K562 (cell line): ENCODE measurements around the gene HAUS7. TPM values are rescaled to one million over a fixed set of nuclear protein-coding genes. Genes with fewer than 3 reads are reported as not detected.
"Not testable (repeated sequence)": the region's sequence is repeated elsewhere in the genome, so short reads cannot be mapped to it uniquely, and the experiment has no call there.

Experiments used
- ATAC-seq: fragments of 200-7000 bp; cut with Tn5 transposase; 3 replicates; pipeline ENCODE4 v1.9.1; 2020; ENCODE audit warnings: moderate library complexity
- BruUV-seq: library from RNA; stranded (reverse); fragments of 400-500 nt; replicated peaks from 2 replicates; lab custom pipeline; 2021; lab: Mats Ljungman, UMichigan
- CTCF ChIA-PET: fragments of 300-600 bp; formaldehyde crosslinking; extraction: SDS; loops from one replicate; lab custom pipeline; 2021; ENCODE audit warnings: low intra/inter-chr PET ratio; lab: Yijun Ruan, JAX
- POLR2A ChIA-PET: fragments of 300-600, 350-650 bp; sonication (Branson Sonifier 250); formaldehyde crosslinking; extraction: SDS; loops from one replicate; lab custom pipeline; 2021; ENCODE audit warnings: antibody characterized with exemption, inconsistent platforms; lab: Yijun Ruan, JAX
- DNase-seq, 4 experiments: peaks; one replicate each; pipeline versions ENCODE4 v3.0.0 to v3.0.0-alpha.2; 2011 to 2018; ENCODE audit warnings: low spot score in 3 of 4, mixed read lengths in 3 of 4; ENCODE audit errors: extremely low read depth in 1 of 4
- FAIRE-seq: peaks from 2 replicates; lab custom pipeline; 2011; peaks lifted over from hg19 to GRCh38; lab: Jason Lieb, UNC
- H2AFZ ChIP-seq: 2 replicates; pipeline ENCODE4 v1.6.0; 2011; ENCODE audit warnings: low read depth, low read length, control low read depth, inconsistent platforms
- H3K27ac ChIP-seq: fragments of 200-600 bp; 3 replicates; pipeline ENCODE4 v1.8.0; 2011; ENCODE audit warnings: low read depth, mild to moderate bottlenecking, control low read depth, inconsistent platforms, low read length, moderate library complexity, mixed read lengths; ENCODE audit errors: extremely low read depth
- H3K27me3 ChIP-seq, 2 experiments: fragments of 300-600 bp in 1 of 2; 2 replicates in 1 of 2; 3 replicates in 1 of 2; pipeline versions ENCODE4 v1.6.0 to v1.8.0; 2011; ENCODE audit warnings: inconsistent platforms in 2 of 2, low read length in 2 of 2, mild to moderate bottlenecking in 1 of 2, mixed read lengths in 1 of 2, moderate library complexity in 1 of 2; ENCODE audit not compliant: control insufficient read depth in 2 of 2, insufficient read depth in 2 of 2
- H3K36me3 ChIP-seq: fragments of 300-600 bp; 3 replicates; pipeline ENCODE4 v1.8.0; 2011; ENCODE audit warnings: mild to moderate bottlenecking, low read length, inconsistent platforms; ENCODE audit not compliant: control insufficient read depth, insufficient read depth
- H3K4me1 ChIP-seq, 2 experiments: fragments of 200-600 bp in 1 of 2; replicated peaks in 1 of 2; 2 replicates in 1 of 2; 3 replicates in 1 of 2; pipeline versions ENCODE4 v1.5.1 to v1.8.0; 2011; ENCODE audit warnings: inconsistent platforms in 2 of 2, low read length in 2 of 2, mild to moderate bottlenecking in 1 of 2, mixed read lengths in 1 of 2, moderate library complexity in 1 of 2; ENCODE audit not compliant: control insufficient read depth in 2 of 2, insufficient read depth in 2 of 2
- H3K4me2 ChIP-seq: 2 replicates; pipeline ENCODE4 v1.6.1; 2011; ENCODE audit warnings: low read length, control low read depth, inconsistent platforms, mixed read lengths; ENCODE audit not compliant: insufficient read depth
- H3K4me3 ChIP-seq: fragments of 200-600 bp; sonication (generic), shearing (Covaris generic); 2 replicates; pipeline ENCODE4 v1.5.1; 2016; ENCODE audit warnings: control low read depth, inconsistent platforms
- H3K79me2 ChIP-seq: fragments of 200-600 bp; 3 replicates; pipeline ENCODE4 v1.8.0; 2011; ENCODE audit warnings: low read length, inconsistent platforms; ENCODE audit not compliant: control insufficient read depth, insufficient read depth
- H3K9ac ChIP-seq, 2 experiments: 2 replicates each; pipeline versions ENCODE4 v1.6.0 to v1.6.1; 2011; ENCODE audit warnings: low read depth in 2 of 2, low read length in 2 of 2, control low read depth in 1 of 2, inconsistent platforms in 1 of 2, mild to moderate bottlenecking in 1 of 2, mixed read lengths in 1 of 2; ENCODE audit not compliant: insufficient read depth in 1 of 2
- H3K9me1 ChIP-seq: one replicate; pipeline ENCODE4 v1.6.0; 2011; ENCODE audit warnings: inconsistent platforms, mild to moderate bottlenecking, low read length, moderate library complexity; ENCODE audit not compliant: control insufficient read depth, insufficient read depth
- H3K9me3 ChIP-seq: replicated peaks from 2 replicates; pipeline ENCODE4 v1.5.1; 2011; ENCODE audit warnings: low read depth, low read length, inconsistent platforms; ENCODE audit not compliant: control insufficient read depth, insufficient read depth
- H4K20me1 ChIP-seq: replicated peaks from 2 replicates; pipeline ENCODE4 v1.6.1; 2011; ENCODE audit warnings: low read length, inconsistent platforms, mixed read lengths; ENCODE audit not compliant: control insufficient read depth, insufficient read depth
- ARID2 ChIP-seq: fragments of 450-650 bp; IDR thresholded peaks from 2 replicates; pipeline ENCODE4 v1.6.1; 2017; ENCODE audit warnings: antibody characterized with exemption, mild to moderate bottlenecking
- ASH1L ChIP-seq: fragments of 450-650 bp; IDR thresholded peaks from 2 replicates; pipeline ENCODE4 v1.6.1; 2018; ENCODE audit warnings: borderline replicate concordance, mild to moderate bottlenecking, low read depth; ENCODE audit not compliant: partially characterized antibody
- E2F3 ChIP-seq: fragments of 250-450 bp; sonication (Bioruptor Pico); IDR thresholded peaks from 2 replicates; pipeline ENCODE4 v1.4.0; 2020; ENCODE audit warnings: mild to moderate bottlenecking
- ELF4 ChIP-seq: fragments of 450-650 bp; formaldehyde crosslinking; IDR thresholded peaks from 2 replicates; pipeline ENCODE4 v1.4.0; 2022; ENCODE audit warnings: missing genetic modification characterization
- GABPB2 ChIP-seq: fragments of 250-450 bp; sonication (Bioruptor Pico); conservative IDR thresholded peaks from 2 replicates; pipeline ENCODE4 v1.5.1; 2021; ENCODE audit warnings: mild to moderate bottlenecking
- KLF1 ChIP-seq: fragments of 450-650 bp; IDR thresholded peaks from 2 replicates; pipeline ENCODE4 v1.6.1; 2016; ENCODE audit warnings: missing genetic modification characterization, missing compliant biosample characterization
- MYNN ChIP-seq, 2 experiments: sonication (generic); formaldehyde crosslinking in 1 of 2; IDR thresholded peaks; 2 replicates each; pipeline versions ENCODE4 v1.5.0 to v1.6.1; 2016 to 2020; ENCODE audit warnings: antibody characterized with exemption in 1 of 2, missing genetic modification reagents in 1 of 2
- RFX1 ChIP-seq: fragments of 450-650 bp; IDR thresholded peaks from 2 replicates; pipeline ENCODE4 v1.6.1; 2016; ENCODE audit warnings: mild to moderate bottlenecking, moderate library complexity
- STAT5A ChIP-seq: IDR thresholded peaks from 2 replicates; pipeline ENCODE4 v1.6.1; 2012; ENCODE audit warnings: low read length, inconsistent platforms, borderline replicate concordance
- TAL1 ChIP-seq: fragments of 450-650 bp; IDR thresholded peaks from 2 replicates; pipeline ENCODE4 v1.6.1; 2016; ENCODE audit warnings: mild to moderate bottlenecking
- ZBTB8A ChIP-seq: fragments of 450-650 bp; IDR thresholded peaks from 2 replicates; pipeline ENCODE4 v1.6.1; 2018; ENCODE audit warnings: mild to moderate bottlenecking, moderate library complexity; ENCODE audit not compliant: partially characterized antibody
- WGBS: fragments of 100-300 bp; shearing (Covaris generic); methylation state at CpG from one replicate; pipeline ENCODE4 v1.1.6; 2016; ENCODE audit warnings: low coverage, mixed read lengths; ENCODE audit not compliant: insufficient coverage; ENCODE audit errors: missing lambda C conversion rate; 5-methylcytosine and 5-hydroxymethylcytosine counted together
- in situ Hi-C: fragments of 300-500 bp; cut with MboI; formaldehyde crosslinking; loops from 4 replicates; pipeline ENCODE4 v1.15.0; 2018; ENCODE audit warnings: inconsistent platforms, mixed read lengths
- intact Hi-C: fragments of 100-400 bp; cut with micrococcal nuclease; formaldehyde crosslinking; loops from 2 replicates; pipeline ENCODE4 v1.14.2; 2022
- polyA plus RNA-seq, 8 experiments: library from polyadenylated mRNA; depleted of rRNA in 4 of 8; stranded (reverse) in 5 of 8; unstranded in 3 of 8; fragments of >200 nt; fragmentation: Nextera tagmentation in 2 of 8; fragmentation: Illumina TruSeq in 1 of 8; extraction: Ambion mirVana in 2 of 8; extraction: Trizol in 1 of 8; gene quantifications; 2 replicates each; pipeline versions ENCODE4 v1.2.1 to v1.2.3, GENCODE V29; 2011 to 2014; ENCODE audit warnings: inconsistent platforms in 1 of 8, missing spikeins in 1 of 8
- total RNA-seq, 7 experiments: library from RNA; depleted of rRNA in 6 of 7; stranded (reverse); fragments of >200 nt in 6 of 7; fragmentation: Illumina TruSeq in 2 of 7; extraction: Trizol in 2 of 7; gene quantifications; 2 replicates each; pipeline versions ENCODE4 v1.2.1 to v1.2.3, GENCODE V29; 2011 to 2021; ENCODE audit warnings: low replicate concordance in 1 of 7
- TF ChIP-seq, protein P1 (sequence below), 2 experiments: IDR thresholded peaks; 2 replicates each; pipeline ENCODE4 v1.6.1; 2011; ENCODE audit warnings: borderline replicate concordance in 1 of 2, control low read depth in 1 of 2, low read depth in 1 of 2, low read length in 1 of 2, mild to moderate bottlenecking in 1 of 2, mixed read lengths in 1 of 2, moderate library complexity in 1 of 2; ENCODE audit not compliant: insufficient read depth in 1 of 2, insufficient read length in 1 of 2, poor library complexity in 1 of 2, severe bottlenecking in 1 of 2; ENCODE audit errors: extremely low read depth in 1 of 2
- TF ChIP-seq, protein P2 (sequence below), 2 experiments: fragments of 450-650 bp in 1 of 2; sonication (generic) in 1 of 2; formaldehyde crosslinking in 1 of 2; IDR thresholded peaks in 1 of 2; conservative IDR thresholded peaks in 1 of 2; 2 replicates each; pipeline versions ENCODE4 v1.6.1 to v1.8.1; 2016 to 2023; ENCODE audit warnings: mild to moderate bottlenecking in 2 of 2, moderate library complexity in 2 of 2, inconsistent platforms in 1 of 2, missing genetic modification reagents in 1 of 2

The HAUS7 gene
- total and polyA plus RNA-seq, 9 of the 15 experiments (the other 6 are each of a cell fraction or from before 2014, with no cell fraction given) = 10.0 to 94.9 (median 48.8) TPM

DNA sequence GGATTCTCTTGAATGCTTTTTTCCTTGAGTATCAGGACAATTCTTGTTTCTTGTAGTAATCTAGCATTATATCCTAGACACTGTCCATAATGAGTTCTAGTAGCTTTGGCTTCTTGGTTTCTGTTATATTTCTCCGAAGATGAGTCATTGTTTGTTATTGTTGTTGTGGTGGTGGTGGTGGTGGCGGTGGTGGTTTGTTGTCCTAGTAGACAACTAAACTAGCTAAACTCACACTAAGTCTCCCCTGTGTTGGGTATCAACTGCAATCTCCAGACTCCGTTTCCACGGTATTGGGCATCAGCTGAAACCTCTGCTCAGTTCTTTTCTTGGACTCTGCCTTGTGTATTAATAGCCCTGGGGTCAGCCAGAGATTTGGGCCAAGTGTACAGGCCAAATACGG lies 66.0 kb downstream of the HAUS7 start:
- intact Hi-C loops = loop anchor here (5.0 kb wide), 1 partner anchor 33 kb away; no protein-coding TSS in a partner anchor
- POLR2A ChIA-PET, in situ Hi-C loops: not testable (repeated sequence)

DNA sequence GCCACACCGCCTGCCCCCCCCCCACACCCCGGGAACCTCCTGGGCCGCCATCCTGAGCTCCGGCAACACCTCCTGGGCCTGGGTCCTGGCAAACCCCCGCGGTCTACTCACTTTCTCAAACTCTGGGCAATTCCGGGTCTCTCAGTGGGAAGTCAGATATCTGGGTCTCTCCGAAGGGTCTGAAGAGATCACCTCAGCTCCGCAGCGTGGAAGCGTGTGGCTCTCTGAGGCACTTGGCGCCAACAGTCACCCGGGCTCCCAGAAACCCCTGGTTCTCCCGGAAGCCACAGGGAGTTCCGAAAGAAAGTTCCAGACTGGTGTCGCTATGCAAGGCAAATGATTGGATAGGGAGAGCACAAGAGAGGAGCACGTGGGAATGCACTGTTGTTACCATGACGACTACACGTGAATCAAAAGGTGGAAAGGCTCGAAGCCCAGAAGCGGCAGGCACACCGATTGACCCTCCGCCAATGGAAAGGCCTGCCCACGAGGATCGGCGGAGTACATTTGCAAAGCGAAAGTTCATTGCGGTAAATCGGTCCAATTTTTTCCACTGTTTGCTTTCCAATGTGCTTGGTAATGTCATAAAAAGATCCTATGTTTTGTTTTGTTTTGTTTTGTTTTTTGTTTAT lies 69.1 kb downstream of the HAUS7 start, which contains the start of gene PNMA6E:
TSS of gene PNMA6E (minus strand) at position 218 of the 632 bp plus-strand sequence. CDS start 2,501 bp downstream, outside the sequence.
- ChIA-PET CTCF (no interaction called here), POLR2A (no interaction called here)
- no peaks in the 10 kb centered on the region for H4K20me1 ChIP-seq
- H3K4me2 ChIP-seq = peak within 1 kb of the TSS; percentile 41; the same call in 1 of the 2 replicates
- H3K9ac ChIP-seq = peak within 1 kb of the TSS in 1 of 2 experiments; percentile 35; a peak in 1 of 4 replicates
- ATAC-seq = no peak
- 85% methylated on average over 15 of the region's 29 CpGs for WGBS
- in situ Hi-C loops (no loop called here), intact Hi-C loops (loop anchor here (5.0 kb wide), 1 partner anchor 36 kb away; no protein-coding TSS in a partner anchor)
- H3K36me3 ChIP-seq = no peaks in the 10 kb centered on the region
- H3K4me1 ChIP-seq = peaks cover 4 to 17% of the 10 kb centered on the region in 2 experiments; a peak in 3 of 5 replicates
- no peak within 1 kb of the TSS for H3K4me3 ChIP-seq
- DNase-seq = no peak
- H3K79me2 ChIP-seq = no peaks in the 10 kb centered on the region
- H2AFZ ChIP-seq = peak within 1 kb of the TSS; percentile 74
- no TSS peak for BruUV-seq
- H3K9me3 ChIP-seq = no peaks in the 10 kb centered on the region
- FAIRE-seq = no peak
- H3K27ac ChIP-seq = no peak within 1 kb of the TSS
- H3K9me1 ChIP-seq = no peaks in the 10 kb centered on the region
- peaks cover 0 to 14% of the 10 kb centered on the region in 2 experiments; a peak in 2 of 5 replicates for H3K27me3 ChIP-seq
- no peak for TF ChIP-seq MYNN (IDR thresholded peaks at IDR 0.05)
- TF ChIP-seq MYNN (CRISPR knock-in tag; IDR thresholded peaks at IDR 0.05) = no peak
- TF ChIP-seq KLF1 (tag) = no peak
- TF ChIP-seq E2F3 (CRISPR knock-in tag) = no peak
- TF ChIP-seq ARID2 = no peak
- TF ChIP-seq GABPB2 = no peak
- no peak for TF ChIP-seq STAT5A
- TF ChIP-seq ASH1L = no peak
- no peak for TF ChIP-seq ELF4 (CRISPR knock-in tag)
- TF ChIP-seq RFX1 = peak; percentile 72
- TF ChIP-seq, protein P1, sequence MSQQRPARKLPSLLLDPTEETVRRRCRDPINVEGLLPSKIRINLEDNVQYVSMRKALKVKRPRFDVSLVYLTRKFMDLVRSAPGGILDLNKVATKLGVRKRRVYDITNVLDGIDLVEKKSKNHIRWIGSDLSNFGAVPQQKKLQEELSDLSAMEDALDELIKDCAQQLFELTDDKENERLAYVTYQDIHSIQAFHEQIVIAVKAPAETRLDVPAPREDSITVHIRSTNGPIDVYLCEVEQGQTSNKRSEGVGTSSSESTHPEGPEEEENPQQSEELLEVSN (IDR thresholded peaks at IDR 0.05; ENCODE audit: borderline replicate concordance in 1 of 2, extremely low read depth in 1 of 2, insufficient read depth in 1 of 2, insufficient read length in 1 of 2, low read depth in 1 of 2, low read length in 1 of 2, poor library complexity in 1 of 2, severe bottlenecking in 1 of 2) = peak in 1 of 2 experiments; percentile 31
- no peak for TF ChIP-seq TAL1
- no peak for TF ChIP-seq ZBTB8A

More for the DNA sequence above, 66.0 kb downstream of the HAUS7 start:
- H3K9ac ChIP-seq, H3K27me3 ChIP-seq, BruUV-seq, FAIRE-seq, ATAC-seq, H3K9me1 ChIP-seq, H3K4me3 ChIP-seq, CTCF ChIA-PET, H3K79me2 ChIP-seq, H4K20me1 ChIP-seq, H2AFZ ChIP-seq, H3K27ac ChIP-seq, H3K9me3 ChIP-seq, DNase-seq, H3K36me3 ChIP-seq, H3K4me2 ChIP-seq: not testable (repeated sequence)
- peaks cover 4 to 23% of the 10 kb centered on the region in 2 experiments; a peak in 4 of 5 replicates for H3K4me1 ChIP-seq
- 27% methylated on average over 2 of the region's 5 CpGs for WGBS
- TF ChIP-seq, protein P2, sequence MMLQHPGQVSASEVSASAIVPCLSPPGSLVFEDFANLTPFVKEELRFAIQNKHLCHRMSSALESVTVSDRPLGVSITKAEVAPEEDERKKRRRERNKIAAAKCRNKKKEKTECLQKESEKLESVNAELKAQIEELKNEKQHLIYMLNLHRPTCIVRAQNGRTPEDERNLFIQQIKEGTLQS (IDR thresholded peaks at IDR 0.05) = 0 out of 2 replicates have a peak, but pooled peaks have one; percentile 9
- TF ChIP-seq, protein P2 (CRISPR knock-in tag; conservative IDR thresholded peaks at IDR 0.05) = not testable (repeated sequence)
